ENCODE measurements around the gene ATG9A. TPM values are rescaled to one million over a fixed set of nuclear protein-coding genes. Genes with fewer than 3 reads are reported as not detected.

ATG9A gene
- total and polyA plus RNA-seq, 9 of the 15 experiments (the other 6 are each of a cell fraction or from before 2014, with no cell fraction given) = 0.25 to 65.6 (median 23.4) TPM

DNA sequence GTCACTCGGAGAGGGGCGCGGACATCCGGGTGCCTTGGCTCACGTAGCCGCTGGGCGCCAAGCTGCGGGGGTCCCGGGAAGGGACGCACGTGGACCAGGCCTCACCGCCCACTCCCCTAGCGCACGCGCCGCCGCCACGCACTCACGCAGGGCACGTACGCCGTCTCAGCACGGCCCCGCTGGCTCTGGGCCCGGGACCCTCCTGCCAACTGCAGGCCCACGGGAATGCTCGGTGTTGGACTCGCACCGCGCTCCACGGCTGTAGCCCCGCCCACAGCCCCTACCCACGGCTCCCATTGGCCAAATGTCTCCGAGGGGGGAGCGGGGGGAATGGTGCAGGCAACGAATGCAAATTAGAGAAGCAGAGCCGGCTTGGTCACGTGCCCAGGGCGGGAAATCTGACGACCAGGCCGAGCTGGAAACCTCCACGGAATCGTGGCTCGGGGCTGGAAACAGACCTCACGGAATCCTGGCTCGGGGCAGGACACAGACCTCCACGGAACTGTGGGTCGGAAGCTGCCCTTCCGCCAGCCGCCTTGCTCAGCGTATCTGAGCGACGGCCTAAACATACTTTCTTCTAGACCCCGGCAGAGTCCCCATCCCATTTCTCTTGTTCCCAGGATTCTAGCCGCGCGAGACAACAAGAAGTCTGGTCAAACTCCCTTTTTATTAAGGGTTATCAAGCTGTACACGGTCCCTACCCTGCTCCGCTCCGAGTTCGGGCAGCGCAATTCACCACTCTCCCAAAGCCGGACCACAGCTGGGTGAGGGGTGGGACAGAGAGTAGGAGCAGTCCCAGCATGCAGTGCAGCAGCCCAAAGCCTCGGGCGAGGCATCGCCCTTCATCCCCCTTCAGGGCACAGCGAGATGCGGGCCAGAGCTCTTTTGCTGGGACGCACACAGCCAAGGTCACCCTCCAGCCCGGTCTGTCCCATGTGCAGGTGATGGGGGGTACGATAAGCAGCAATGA lies 10.4 kb downstream of the ATG9A start, which contains the start of gene ABCB6:
Gene ABCB6, minus strand, starts transcription at position 227 of the 970 bp plus-strand sequence. CDS start 285 bp downstream, outside the sequence.
- peak within 1 kb of the TSS; percentile 75 for H2AFZ ChIP-seq (ENCODE audit: low read depth, low read length)
- peak within 1 kb of the TSS; percentile 89 for H3K27ac ChIP-seq (ENCODE audit: extremely low read depth, low read depth, low read length)
- intact Hi-C loops (cut with micrococcal nuclease) (loop anchor here (1.0 to 2.0 kb wide), 4 partner anchors 10 to 60 kb away; partner anchors contain the start of genes ANKZF1, ATG9A, DNAJB2 and NHEJ1), in situ Hi-C loops (cut with MboI) (no loop called here)
- peaks cover 27% of the 10 kb centered on the region for H3K79me2 ChIP-seq (ENCODE audit: control insufficient read depth, insufficient read depth, low read length)
- H3K9me3 ChIP-seq (replicated peaks; ENCODE audit: control insufficient read depth, insufficient read depth, low read depth, low read length) = no peaks in the 10 kb centered on the region
- WGBS (ENCODE audit: insufficient coverage, low coverage, missing lambda C conversion rate) = 28% methylated on average over 41 of the region's 71 CpGs
- BruUV-seq (replicated peaks) = no TSS peak
- H4K20me1 ChIP-seq (replicated peaks; ENCODE audit: control insufficient read depth, insufficient read depth, low read length) = 0 out of 2 replicates have a peak, but pooled peaks cover 2% of the 10 kb centered on the region
- H3K9ac ChIP-seq (ENCODE audit: insufficient read depth in 1 of 2, low read depth in 2 of 2, low read length in 2 of 2) = peak within 1 kb of the TSS; percentile 73 to 89
- H3K36me3 ChIP-seq (ENCODE audit: control insufficient read depth, insufficient read depth, low read length) = peaks cover 73% of the 10 kb centered on the region
- POLR2A ChIA-PET = interaction anchor here (0.6 to 2.2 kb wide), 10 partner anchors 8 to 231 kb away, joined by 3 to 12 read pairs (median 6); partner anchors contain the start of genes ANKZF1, ATG9A, CNPPD1 and DNAJB2
- peaks cover 13 to 53% of the 10 kb centered on the region in 2 experiments; a peak in 4 of 5 replicates for H3K4me1 ChIP-seq (replicated peaks in 1 of 2; ENCODE audit: control insufficient read depth in 2 of 2, insufficient read depth in 2 of 2, low read length in 2 of 2)
- H3K9me1 ChIP-seq (ENCODE audit: control insufficient read depth, insufficient read depth, low read length) = no peaks in the 10 kb centered on the region
- FAIRE-seq = peak; percentile 94
- H3K4me3 ChIP-seq = peak within 1 kb of the TSS; percentile 58
- peak; percentile 91 for ATAC-seq
- DNase-seq (ENCODE audit: extremely low read depth in 1 of 4, low spot score in 3 of 4) = peak; percentile 82 to 95 (median 90)
- H3K27me3 ChIP-seq (ENCODE audit: control insufficient read depth in 2 of 2, insufficient read depth in 2 of 2, low read length in 2 of 2) = no peaks in the 10 kb centered on the region
- H3K4me2 ChIP-seq (ENCODE audit: insufficient read depth, low read length) = peak within 1 kb of the TSS; percentile 92
- CTCF ChIA-PET (ENCODE audit: low intra/inter-chr PET ratio) = no interaction called here
- TF ChIP-seq PRPF4 (IDR thresholded peaks at IDR 0.05; ENCODE audit: insufficient read depth, low read depth, low read length, poor library complexity, severe bottlenecking) (peak; percentile 34), DDX20 (tag; IDR thresholded peaks at IDR 0.05; ENCODE audit: low read depth) (no peak), KDM2B (CRISPR knock-in tag; IDR thresholded peaks at IDR 0.05) (no peak), TEAD4 (IDR thresholded peaks at IDR 0.05; ENCODE audit: low read length) (no peak), TEAD4 (CRISPR knock-in tag; IDR thresholded peaks at IDR 0.05; ENCODE audit: borderline replicate concordance) (no peak), NR3C1 (CRISPR knock-in tag; IDR thresholded peaks at IDR 0.05) (no peak), ZNF174 (CRISPR knock-in tag; IDR thresholded peaks at IDR 0.05) (no peak), KHSRP (IDR thresholded peaks at IDR 0.05) (no peak)
- TF ChIP-seq, protein P1, sequence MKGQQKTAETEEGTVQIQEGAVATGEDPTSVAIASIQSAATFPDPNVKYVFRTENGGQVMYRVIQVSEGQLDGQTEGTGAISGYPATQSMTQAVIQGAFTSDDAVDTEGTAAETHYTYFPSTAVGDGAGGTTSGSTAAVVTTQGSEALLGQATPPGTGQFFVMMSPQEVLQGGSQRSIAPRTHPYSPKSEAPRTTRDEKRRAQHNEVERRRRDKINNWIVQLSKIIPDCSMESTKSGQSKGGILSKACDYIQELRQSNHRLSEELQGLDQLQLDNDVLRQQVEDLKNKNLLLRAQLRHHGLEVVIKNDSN (CRISPR knock-in tag; IDR thresholded peaks at IDR 0.05) = peak; percentile 99
- TF ChIP-seq, protein P2, sequence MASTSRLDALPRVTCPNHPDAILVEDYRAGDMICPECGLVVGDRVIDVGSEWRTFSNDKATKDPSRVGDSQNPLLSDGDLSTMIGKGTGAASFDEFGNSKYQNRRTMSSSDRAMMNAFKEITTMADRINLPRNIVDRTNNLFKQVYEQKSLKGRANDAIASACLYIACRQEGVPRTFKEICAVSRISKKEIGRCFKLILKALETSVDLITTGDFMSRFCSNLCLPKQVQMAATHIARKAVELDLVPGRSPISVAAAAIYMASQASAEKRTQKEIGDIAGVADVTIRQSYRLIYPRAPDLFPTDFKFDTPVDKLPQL (IDR thresholded peaks at IDR 0.05; ENCODE audit: extremely low read depth, insufficient read length) = no peak
